ENCODE results near the gene TCERG1.

GRCh38 chr5:146426853-146427618, 20.1 kb upstream of the TCERG1 start:
- TF ChIP-seq POLR2A (IDR thresholded peaks at IDR 0.05; ENCODE audit: low read length) (no peak), GATA1 (IDR thresholded peaks at IDR 0.05; ENCODE audit: low read depth, low read length) (no peak)

Measured in erythroblast (primary cell).